ENCODE measurements around the gene RCL1. TPM values are rescaled to one million over a fixed set of nuclear protein-coding genes. Genes with fewer than 3 reads are reported as not detected.

Gene RCL1
- total and polyA plus RNA-seq, 2 of the 13 experiments (the other 11 are each of a cell fraction or from before 2014, with no cell fraction given) = 22.3 to 31.6 TPM

- TF ChIP-seq ZBTB26 (CRISPR knock-in tag; IDR thresholded peaks at IDR 0.05; ENCODE audit: borderline replicate concordance) = no peak
- no peak for TF ChIP-seq ZNF441 (CRISPR knock-in tag; IDR thresholded peaks at IDR 0.05; ENCODE audit: borderline replicate concordance)
- TF ChIP-seq REPIN1 (CRISPR knock-in tag; IDR thresholded peaks at IDR 0.05; ENCODE audit: borderline replicate concordance, low read depth) = peak; percentile 44; the same call in 1 of the 2 replicates
- TF ChIP-seq CBX5 (CRISPR knock-in tag; IDR thresholded peaks at IDR 0.05; ENCODE audit: borderline replicate concordance) = no peak
- no peak for TF ChIP-seq SMAD3 (CRISPR knock-in tag; IDR thresholded peaks at IDR 0.05)
- TF ChIP-seq ATF3 (CRISPR knock-in tag; IDR thresholded peaks at IDR 0.05) = no peak
- TF ChIP-seq ARID5B (CRISPR knock-in tag; IDR thresholded peaks at IDR 0.05) = peak; percentile 58
- no peak for TF ChIP-seq CBX2 (IDR thresholded peaks at IDR 0.05; ENCODE audit: low read depth, low read length)
- TF ChIP-seq CBX2 (CRISPR knock-in tag; IDR thresholded peaks at IDR 0.05; ENCODE audit: low read depth) = no peak
- TF ChIP-seq BATF2 (CRISPR knock-in tag; IDR thresholded peaks at IDR 0.05) = no peak
- peak; percentile 83 for TF ChIP-seq SMC3 (IDR thresholded peaks at IDR 0.05; ENCODE audit: low read length)
- 0 out of 2 replicates have a peak, but pooled peaks have one; percentile 20 for TF ChIP-seq PBX2 (CRISPR knock-in tag; IDR thresholded peaks at IDR 0.05)
- no peak for TF ChIP-seq ZNF780A (CRISPR knock-in tag; IDR thresholded peaks at IDR 0.05)
- TF ChIP-seq SP1 (IDR thresholded peaks at IDR 0.05) = no peak
- TF ChIP-seq SP1 (CRISPR knock-in tag; IDR thresholded peaks at IDR 0.05) = no peak
- TF ChIP-seq MBD4 (IDR thresholded peaks at IDR 0.05; ENCODE audit: borderline replicate concordance, low read length) = no peak
- no peak for TF ChIP-seq TARDBP (CRISPR knock-in tag; IDR thresholded peaks at IDR 0.05)
- TF ChIP-seq ZNF580 (CRISPR knock-in tag; IDR thresholded peaks at IDR 0.05; ENCODE audit: borderline replicate concordance, low read depth) = no peak
- no peak for TF ChIP-seq KLF15 (CRISPR knock-in tag; IDR thresholded peaks at IDR 0.05; ENCODE audit: borderline replicate concordance)
- 0 out of 2 replicates have a peak, but pooled peaks have one; percentile 50 for TF ChIP-seq KLF9 (CRISPR knock-in tag; IDR thresholded peaks at IDR 0.05; ENCODE audit: low read depth)
- no peak for TF ChIP-seq EHMT2 (IDR thresholded peaks at IDR 0.05; ENCODE audit: borderline replicate concordance, low read depth, low read length)
- no peak for TF ChIP-seq ZMYM3 (CRISPR knock-in tag; IDR thresholded peaks at IDR 0.05)
These were observed 30.4 kb upstream of the RCL1 start (continued) for GRCh38 chr9:4762108-4762885.

Data from HepG2 (cell line).